BJ (cell line): ENCODE data around the gene BAG5. TPM values are rescaled to one million over a fixed set of nuclear protein-coding genes. Genes with fewer than 3 reads are reported as not detected.

Source experiments
- CTCF ChIA-PET: fragments of 350-600 bp; formaldehyde crosslinking; extraction: SDS; loops from one replicate; lab custom pipeline; 2021; ENCODE audit warnings: antibody characterized with exemption, inconsistent platforms; lab: Yijun Ruan, JAX
- POLR2A ChIA-PET: fragments of 300-600 bp; sonication (Branson Sonifier 250); formaldehyde crosslinking; extraction: SDS; loops from one replicate; lab custom pipeline; 2021; ENCODE audit warnings: antibody characterized with exemption; lab: Charles Lee
- DNase-seq: peaks from one replicate; pipeline ENCODE4 v3.0.0-alpha.2; 2011; ENCODE audit warnings: low read depth
- H3K27me3 ChIP-seq: 2 replicates; pipeline ENCODE4 v1.6.0; 2011; ENCODE audit warnings: low read length; ENCODE audit not compliant: control insufficient read depth, insufficient read depth
- H3K36me3 ChIP-seq: 2 replicates; pipeline ENCODE4 v1.5.1; 2011; ENCODE audit warnings: low read length; ENCODE audit not compliant: control insufficient read depth, insufficient read depth
- H3K4me3 ChIP-seq: 2 replicates; pipeline ENCODE4 v1.5.1; 2011; ENCODE audit warnings: low read depth, mild to moderate bottlenecking, control low read depth, low read length
- CTCF ChIP-seq: IDR thresholded peaks from 2 replicates; pipeline ENCODE4 v1.5.1; 2011; ENCODE audit warnings: low read depth, mild to moderate bottlenecking, control low read depth, inconsistent platforms, low read length, moderate library complexity; ENCODE audit not compliant: insufficient read depth
- polyA plus RNA-seq: library from polyadenylated mRNA; depleted of rRNA; stranded (reverse); fragments of >200 nt; gene quantifications from 2 replicates; pipeline ENCODE4 v1.2.3, GENCODE V29; 2011

BAG5 gene
- polyA plus RNA-seq, 1 experiment = 4.9 TPM

DNA sequence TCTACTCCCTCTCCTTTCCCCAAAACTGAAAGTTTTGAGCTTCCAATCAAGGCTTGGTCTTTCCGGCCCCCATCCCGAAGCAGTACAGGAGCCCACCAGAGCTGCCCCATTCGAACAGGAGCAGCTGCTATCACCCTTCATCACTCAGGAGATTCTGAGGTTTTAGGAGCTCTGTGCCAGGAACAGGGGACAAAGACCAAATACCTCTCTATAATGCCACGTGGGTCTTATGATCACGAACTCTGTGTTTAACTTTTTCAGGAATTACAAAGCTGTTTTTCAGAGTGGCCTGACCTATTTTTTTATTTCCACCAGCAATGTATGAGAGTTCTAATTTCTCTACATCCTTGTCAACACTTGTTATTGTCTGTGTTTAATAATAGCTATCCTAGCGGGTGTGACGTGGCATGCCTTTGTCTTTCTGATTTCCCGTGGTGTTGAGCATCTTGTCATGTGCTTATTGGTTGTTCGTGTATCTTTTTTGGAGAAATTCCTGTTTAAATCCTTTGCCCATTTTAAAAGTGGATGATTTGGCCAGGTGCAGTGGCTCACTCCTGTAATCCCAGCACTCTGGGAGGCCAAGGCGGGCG lies 22.0 kb upstream of the BAG5 start:
- Histone ChIP-seq H3K36me3 (peaks cover 8% of the 10 kb centered on the region), H3K27me3 (no peaks in the 10 kb centered on the region), H3K4me3 (no peak overlapping the region)
- ChIA-PET POLR2A (no interaction called here), CTCF (no interaction called here)
- no peak for TF ChIP-seq CTCF
- DNase-seq = no peak

- no peak overlapping the region for H3K4me3 ChIP-seq
- H3K36me3 ChIP-seq = peaks cover 9% of the 10 kb centered on the region
- H3K27me3 ChIP-seq = no peaks in the 10 kb centered on the region
- ChIA-PET CTCF (no interaction called here), POLR2A (no interaction called here)
- DNase-seq = no peak
- no peak for TF ChIP-seq CTCF
Measured at GRCh38 chr14:103581954-103582703, 19.7 kb upstream of the BAG5 start.

DNA sequence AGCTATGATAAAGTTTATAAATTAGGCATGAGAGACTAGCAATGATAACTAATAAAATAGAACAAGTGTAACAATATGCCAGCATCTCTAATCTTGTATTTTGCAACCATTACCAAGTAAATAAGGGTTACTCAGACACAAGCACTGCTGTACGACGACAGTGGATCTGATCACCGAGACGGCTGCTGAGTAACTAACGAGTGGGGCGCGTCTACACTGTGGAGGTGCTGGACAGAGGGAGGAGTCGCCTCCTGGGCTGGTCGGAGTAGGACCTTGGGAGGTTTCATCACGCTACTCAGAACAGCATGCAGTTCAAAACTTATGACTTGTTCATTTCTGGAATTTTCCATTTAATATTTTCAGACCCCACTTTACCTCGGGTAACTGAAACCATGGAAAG lies 18.7 kb upstream of the BAG5 start:
- H3K36me3 ChIP-seq = peaks cover 9% of the 10 kb centered on the region
- H3K4me3 ChIP-seq = no peak overlapping the region
- DNase-seq = no peak
- CTCF ChIA-PET = interaction anchor here (0.6 kb wide), 1 partner anchor 12 kb away, joined by 4 read pairs; no protein-coding TSS in a partner anchor
- H3K27me3 ChIP-seq = no peaks in the 10 kb centered on the region
- no peak for TF ChIP-seq CTCF
- POLR2A ChIA-PET = interaction anchor here (0.6 kb wide), 1 partner anchor 9 kb away, joined by 12 read pairs; no protein-coding TSS in a partner anchor

DNA sequence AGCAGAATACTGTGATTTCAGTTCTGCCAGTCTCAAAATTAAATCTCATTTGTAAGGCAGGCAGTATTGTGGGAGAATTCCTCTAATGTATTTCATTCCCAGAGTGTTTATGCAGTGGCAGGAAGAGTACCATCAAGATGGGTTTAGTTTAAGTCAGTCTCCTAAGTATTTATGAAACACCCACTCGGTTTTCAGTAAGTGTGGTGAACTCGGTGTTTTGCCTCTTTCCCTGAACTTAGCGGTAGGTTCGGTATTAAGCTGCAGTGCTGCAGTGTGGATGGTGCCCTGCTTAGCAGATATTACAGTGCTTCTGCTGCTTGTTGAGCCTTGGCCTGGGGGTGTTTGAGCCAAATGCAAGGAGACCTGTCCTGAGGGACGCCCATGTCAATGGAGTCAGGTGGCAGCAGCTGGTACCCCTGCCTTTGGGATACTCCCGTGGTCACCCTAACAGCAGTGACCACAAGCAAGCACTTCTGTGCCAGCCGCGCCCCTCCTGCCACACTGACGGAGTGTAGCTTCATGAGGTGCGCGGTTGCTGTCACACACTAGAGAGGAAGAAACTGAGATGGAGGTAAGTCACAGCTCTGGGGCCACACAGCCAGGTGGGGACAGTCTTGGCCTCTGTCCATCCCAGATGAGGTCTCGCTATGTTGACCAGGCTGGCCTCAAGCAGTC lies 16.1 kb upstream of the BAG5 start:
- CTCF ChIA-PET = interaction anchor here (1.3 kb wide), 1 partner anchor 322 kb away, joined by 3 read pairs; no protein-coding TSS in a partner anchor
- Histone ChIP-seq H3K4me3 (no peak overlapping the region), H3K36me3 (peaks cover 10% of the 10 kb centered on the region), H3K27me3 (no peaks in the 10 kb centered on the region)
- TF ChIP-seq CTCF = no peak
- POLR2A ChIA-PET = no interaction called here
- DNase-seq = no peak

GRCh38 chr14:103576371-103577024 lies 14.0 kb upstream of the BAG5 start:
- peak; percentile 73 for DNase-seq
- Histone ChIP-seq H3K4me3 (no peak overlapping the region), H3K27me3 (no peaks in the 10 kb centered on the region), H3K36me3 (peaks cover 4% of the 10 kb centered on the region)
- no peak for TF ChIP-seq CTCF
- POLR2A ChIA-PET = interaction anchor here (0.6 kb wide), 1 partner anchor 1620 kb away, joined by 3 read pairs; no protein-coding TSS in a partner anchor
- CTCF ChIA-PET = interaction anchor here (0.8 to 1.9 kb wide), 4 partner anchors 11 to 334 kb away, joined by 3 to 9 read pairs (median 3); no protein-coding TSS in a partner anchor
